WERI-Rb-1 (cell line): Measurements from ENCODE around the gene ANKRD30A.
"Not testable (repeated sequence)": the region's sequence is repeated elsewhere in the genome, so short reads cannot be mapped to it uniquely, and the experiment has no call there.

Source experiments
- DNase-seq: peaks from one replicate; pipeline ENCODE4 v3.0.0-alpha.2; 2020
- H3K27ac ChIP-seq: fragments of 250-450 bp; sonication (Bioruptor Pico); 2 replicates; pipeline ENCODE4 v1.5.1; 2020; ENCODE audit warnings: mild to moderate bottlenecking, moderate library complexity
- H3K27me3 ChIP-seq: fragments of 250-450 bp; sonication (Bioruptor Pico); 2 replicates; pipeline ENCODE4 v1.5.1; 2021; ENCODE audit warnings: mild to moderate bottlenecking, low read depth, moderate library complexity; ENCODE audit not compliant: insufficient read depth, severe bottlenecking
- H3K36me3 ChIP-seq: fragments of 250-450 bp; sonication (Bioruptor Pico); 2 replicates; pipeline ENCODE4 v1.5.1; 2020; ENCODE audit warnings: mild to moderate bottlenecking, moderate library complexity
- H3K4me3 ChIP-seq: 2 replicates; pipeline ENCODE4 v1.5.1; 2011; ENCODE audit warnings: low read depth, mild to moderate bottlenecking, control low read depth, low read length
- H3K9me3 ChIP-seq: fragments of 250-450 bp; sonication (Bioruptor Pico); 2 replicates; pipeline ENCODE4 v1.5.1; 2021; ENCODE audit warnings: mild to moderate bottlenecking, moderate library complexity; ENCODE audit not compliant: severe bottlenecking
- CTCF ChIP-seq: IDR thresholded peaks from 2 replicates; pipeline ENCODE4 v1.5.1; 2011; ENCODE audit warnings: low read depth, mild to moderate bottlenecking, control low read depth, inconsistent platforms, low read length

ANKRD30A gene

GRCh38 chr10:37125921-37126320, 523 bp downstream of the ANKRD30A start:
- TF ChIP-seq CTCF = no peak
- no peak for DNase-seq
- Histone ChIP-seq H3K36me3 (no peaks in the 10 kb centered on the region), H3K9me3 (no peaks in the 10 kb centered on the region), H3K27me3 (peaks cover 29% of the 10 kb centered on the region), H3K27ac (no peak overlapping the region), H3K4me3 (no peak overlapping the region)

- H3K36me3 ChIP-seq = no peaks in the 10 kb centered on the region
- H3K9me3 ChIP-seq = no peaks in the 10 kb centered on the region
- 0 out of 2 replicates have a peak, but pooled peaks have one; percentile 6 for TF ChIP-seq CTCF
- no peak overlapping the region for H3K27ac ChIP-seq
- H3K27me3 ChIP-seq = peaks cover 42% of the 10 kb centered on the region
- no peak for DNase-seq
- no peak overlapping the region for H3K4me3 ChIP-seq
Measured at GRCh38 chr10:37146443-37146842, 21.0 kb downstream of the ANKRD30A start.

GRCh38 chr10:37162430-37162829, 37.0 kb downstream of the ANKRD30A start:
- H3K36me3 ChIP-seq, DNase-seq, H3K4me3 ChIP-seq, H3K9me3 ChIP-seq, H3K27ac ChIP-seq: not testable (repeated sequence)
- peaks cover 13% of the 10 kb centered on the region for H3K27me3 ChIP-seq

- not testable (repeated sequence) for H3K27me3 ChIP-seq, H3K27ac ChIP-seq, H3K36me3 ChIP-seq
Measured at GRCh38 chr10:37171945-37172344, 46.5 kb downstream of the ANKRD30A start.

GRCh38 chr10:37178296-37178695, 52.9 kb downstream of the ANKRD30A start:
- H3K9me3 ChIP-seq, DNase-seq, H3K4me3 ChIP-seq, H3K27ac ChIP-seq, H3K36me3 ChIP-seq: not testable (repeated sequence)
- H3K27me3 ChIP-seq = peaks cover 10% of the 10 kb centered on the region

More at GRCh38 chr10:37171945-37172344, 46.5 kb downstream of the ANKRD30A start:
- DNase-seq, H3K9me3 ChIP-seq, H3K4me3 ChIP-seq: not testable (repeated sequence)

- not testable (repeated sequence) for H3K27ac ChIP-seq, DNase-seq
- peaks cover 10% of the 10 kb centered on the region for H3K27me3 ChIP-seq
Measured at GRCh38 chr10:37182719-37183118, 57.3 kb downstream of the ANKRD30A start.

GRCh38 chr10:37206132-37206531, 80.7 kb downstream of the ANKRD30A start:
- Histone ChIP-seq H3K36me3 (no peaks in the 10 kb centered on the region), H3K27ac (no peak overlapping the region), H3K4me3 (no peak overlapping the region), H3K27me3 (peaks cover 3% of the 10 kb centered on the region), H3K9me3 (no peaks in the 10 kb centered on the region)
- no peak for DNase-seq
- no peak for TF ChIP-seq CTCF

More at GRCh38 chr10:37182719-37183118, 57.3 kb downstream of the ANKRD30A start:
- not testable (repeated sequence) for H3K36me3 ChIP-seq, H3K9me3 ChIP-seq, H3K4me3 ChIP-seq

- no peak for DNase-seq
- no peaks in the 10 kb centered on the region for H3K9me3 ChIP-seq
- TF ChIP-seq CTCF = no peak
- no peak overlapping the region for H3K27ac ChIP-seq
- no peak overlapping the region for H3K4me3 ChIP-seq
- H3K36me3 ChIP-seq = no peaks in the 10 kb centered on the region
- H3K27me3 ChIP-seq = peaks cover 3% of the 10 kb centered on the region
Measured at GRCh38 chr10:37220866-37221265, 95.5 kb downstream of the ANKRD30A start.
